ENCODE measurements around the gene FAM186B.
A peak's percentile ranks its signal among the peaks of the same experiment; 100 is the strongest.

Gene FAM186B

GRCh38 chr12:49648712-49649003 is 43.2 kb upstream of the FAM186B start:
- no peak for TF ChIP-seq CTCF (IDR thresholded peaks at IDR 0.05; ENCODE audit: low read depth, low read length, missing control alignments)
- in situ Hi-C loops (cut with HindIII; ENCODE audit: low sequenced_read_pairs): no loop called here
- no peak for DNase-seq (ENCODE audit: low read depth)
- H3K4me3 ChIP-seq (ENCODE audit: low read depth, low read length): no peak overlapping the region

GRCh38 chr12:49647827-49648711 is 42.6 kb upstream of the FAM186B start:
- in situ Hi-C loops (cut with HindIII; ENCODE audit: low sequenced_read_pairs): no loop called here
- TF ChIP-seq CTCF (IDR thresholded peaks at IDR 0.05; ENCODE audit: low read depth, low read length, missing control alignments): no peak
- no peak for DNase-seq (ENCODE audit: low read depth)
- no peak overlapping the region for H3K4me3 ChIP-seq (ENCODE audit: low read depth, low read length)

- DNase-seq (ENCODE audit: low read depth): no peak
- TF ChIP-seq CTCF (IDR thresholded peaks at IDR 0.05; ENCODE audit: low read depth, low read length, missing control alignments): no peak
These were observed 41.6 kb upstream of the FAM186B start for GRCh38 chr12:49646871-49647654.

GRCh38 chr12:49646331-49646830 is 40.9 kb upstream of the FAM186B start:
- no peak for TF ChIP-seq CTCF (IDR thresholded peaks at IDR 0.05; ENCODE audit: low read depth, low read length, missing control alignments)
- no peak for DNase-seq (ENCODE audit: low read depth)
- H3K4me3 ChIP-seq (ENCODE audit: low read depth, low read length): no peak overlapping the region
- in situ Hi-C loops (cut with HindIII; ENCODE audit: low sequenced_read_pairs): no loop called here

More at GRCh38 chr12:49646871-49647654, 41.6 kb upstream of the FAM186B start:
- no peak overlapping the region for H3K4me3 ChIP-seq (ENCODE audit: low read depth, low read length)
- in situ Hi-C loops (cut with HindIII; ENCODE audit: low sequenced_read_pairs): no loop called here

GRCh38 chr12:49645146-49646039 is 40.0 kb upstream of the FAM186B start:
- TF ChIP-seq CTCF (IDR thresholded peaks at IDR 0.05; ENCODE audit: low read depth, low read length, missing control alignments): no peak
- in situ Hi-C loops (cut with HindIII; ENCODE audit: low sequenced_read_pairs): no loop called here
- DNase-seq (ENCODE audit: low read depth): no peak
- H3K4me3 ChIP-seq (ENCODE audit: low read depth, low read length): no peak overlapping the region

- in situ Hi-C loops (cut with HindIII; ENCODE audit: low sequenced_read_pairs): loop anchor here (5.0 kb wide), 1 partner anchor 63 kb away; the partner anchor contains the start of gene FMNL3
- peak; percentile 92 for TF ChIP-seq CTCF (IDR thresholded peaks at IDR 0.05; ENCODE audit: low read depth, low read length, missing control alignments)
- peak; percentile 70 for DNase-seq (ENCODE audit: low read depth)
- H3K4me3 ChIP-seq (ENCODE audit: low read depth, low read length): no peak overlapping the region
These were observed 39.2 kb upstream of the FAM186B start for GRCh38 chr12:49644620-49644994.
